K562 (cell line): ENCODE measurements around the gene SH3BP5. TPM values are rescaled to one million over a fixed set of nuclear protein-coding genes. Genes with fewer than 3 reads are reported as not detected.
A peak's percentile ranks its signal among the peaks of the same experiment; 100 is the strongest.

Experiments
- ATF6 ChIP-seq: sonication (generic); formaldehyde crosslinking; IDR thresholded peaks from 2 replicates; pipeline ENCODE4 v1.4.0; 2020; ENCODE audit warnings: mild to moderate bottlenecking, missing genetic modification reagents
- CHD1 ChIP-seq: fragments of 200-600 bp; sonication (generic); IDR thresholded peaks from one replicate; pipeline ENCODE4 v1.6.1; 2012; ENCODE audit warnings: mild to moderate bottlenecking, moderate library complexity, low read length, inconsistent platforms
- DACH1 ChIP-seq: fragments of 450-650 bp; IDR thresholded peaks from 2 replicates; pipeline ENCODE4 v1.6.1; 2018; ENCODE audit not compliant: partially characterized antibody
- FOS ChIP-seq: IDR thresholded peaks from 3 replicates; pipeline ENCODE4 v1.6.1; 2011; ENCODE audit not compliant: insufficient read length; ENCODE audit errors: extremely low read depth
- FOXA3 ChIP-seq, 2 experiments: fragments of 450-650 bp in 1 of 2; sonication (generic) in 1 of 2; formaldehyde crosslinking; IDR thresholded peaks in 1 of 2; conservative IDR thresholded peaks in 1 of 2; 2 replicates each; pipeline versions ENCODE4 v1.4.0 to v1.8.0; 2020 to 2022; ENCODE audit warnings: mild to moderate bottlenecking in 2 of 2, missing genetic modification reagents in 1 of 2
- FOXK1 ChIP-seq: sonication (generic); formaldehyde crosslinking; IDR thresholded peaks from 2 replicates; pipeline ENCODE4 v1.8.0; 2022; ENCODE audit warnings: missing genetic modification reagents, mild to moderate bottlenecking, borderline replicate concordance
- HDAC1 ChIP-seq, 2 experiments: fragments of 450-650 bp; IDR thresholded peaks; 2 replicates each; pipeline ENCODE4 v1.6.1; 2016 to 2017; ENCODE audit warnings: inconsistent platforms in 1 of 2, mild to moderate bottlenecking in 1 of 2, moderate library complexity in 1 of 2
- HNRNPUL1 ChIP-seq: fragments of 200-400 bp; formaldehyde crosslinking; IDR thresholded peaks from 2 replicates; pipeline ENCODE4 v1.6.1; 2017; ENCODE audit warnings: low read length
- HSF4 ChIP-seq: fragments of 250-450 bp; sonication (Bioruptor Pico); IDR thresholded peaks from 2 replicates; pipeline ENCODE4 v2.1.2; 2022; ENCODE audit warnings: mild to moderate bottlenecking, moderate library complexity, borderline replicate concordance
- KDM4B ChIP-seq, 2 experiments: fragments of 450-650 bp in 1 of 2; sonication (generic) in 1 of 2; IDR thresholded peaks; 2 replicates each; pipeline ENCODE4 v1.6.1; 2016 to 2017; ENCODE audit warnings: borderline replicate concordance in 2 of 2, antibody characterized with exemption in 1 of 2, low read depth in 1 of 2, mild to moderate bottlenecking in 1 of 2
- MBD2 ChIP-seq: sonication (generic); IDR thresholded peaks from 2 replicates; pipeline ENCODE4 v1.6.1; 2016; ENCODE audit warnings: low read depth, borderline replicate concordance
- MECOM ChIP-seq: fragments of 250-450 bp; sonication (Bioruptor Pico); IDR thresholded peaks from 2 replicates; pipeline ENCODE4 v1.8.0; 2022; ENCODE audit warnings: inconsistent platforms
- PREB ChIP-seq: sonication (generic); formaldehyde crosslinking; IDR thresholded peaks from 2 replicates; pipeline ENCODE4 v1.8.1; 2023; ENCODE audit warnings: mild to moderate bottlenecking, missing genetic modification reagents
- SOX6 ChIP-seq: fragments of 450-650 bp; IDR thresholded peaks from 2 replicates; pipeline ENCODE4 v1.6.1; 2014; ENCODE audit warnings: mild to moderate bottlenecking
- TSC22D4 ChIP-seq: fragments of 450-650 bp; IDR thresholded peaks from 2 replicates; pipeline ENCODE4 v1.6.1; 2016; ENCODE audit warnings: missing genetic modification characterization, missing biosample characterization, control low read depth
- WHSC1 ChIP-seq: IDR thresholded peaks from one replicate; pipeline ENCODE4 v1.6.1; 2012; ENCODE audit warnings: low read length, control low read depth, inconsistent platforms
- ZBTB12 ChIP-seq: fragments of 250-450 bp; sonication (Bioruptor Pico); IDR thresholded peaks from 2 replicates; pipeline ENCODE4 v1.4.0; 2020
- ZBTB8A ChIP-seq: fragments of 450-650 bp; IDR thresholded peaks from 2 replicates; pipeline ENCODE4 v1.6.1; 2018; ENCODE audit warnings: mild to moderate bottlenecking, moderate library complexity; ENCODE audit not compliant: partially characterized antibody
- ZNF277 ChIP-seq: fragments of 250-450 bp; sonication (Bioruptor Pico); IDR thresholded peaks from 2 replicates; pipeline ENCODE4 v1.8.0; 2022; ENCODE audit warnings: inconsistent platforms, mild to moderate bottlenecking, moderate library complexity, borderline replicate concordance
- ZNF507 ChIP-seq: conservative IDR thresholded peaks from 2 replicates; pipeline ENCODE4 v1.6.1; 2017; ENCODE audit warnings: missing genetic modification characterization, missing compliant biosample characterization
- polyA plus RNA-seq, 8 experiments: library from polyadenylated mRNA; depleted of rRNA in 4 of 8; stranded (reverse) in 5 of 8; unstranded in 3 of 8; fragments of >200 nt; fragmentation: Nextera tagmentation in 2 of 8; fragmentation: Illumina TruSeq in 1 of 8; extraction: Ambion mirVana in 2 of 8; extraction: Trizol in 1 of 8; gene quantifications; 2 replicates each; pipeline versions ENCODE4 v1.2.1 to v1.2.3, GENCODE V29; 2011 to 2014; ENCODE audit warnings: inconsistent platforms in 1 of 8, missing spikeins in 1 of 8
- total RNA-seq, 7 experiments: library from RNA; depleted of rRNA in 6 of 7; stranded (reverse); fragments of >200 nt in 6 of 7; fragmentation: Illumina TruSeq in 2 of 7; extraction: Trizol in 2 of 7; gene quantifications; 2 replicates each; pipeline versions ENCODE4 v1.2.1 to v1.2.3, GENCODE V29; 2011 to 2021; ENCODE audit warnings: low replicate concordance in 1 of 7
- TF ChIP-seq, protein P1 (sequence below), 3 experiments: fragments of 200-800 bp in 1 of 3; sonication (Bioruptor generic) in 1 of 3; sonication (generic) in 1 of 3; formaldehyde crosslinking in 1 of 3; IDR thresholded peaks; 2 replicates each; pipeline versions ENCODE4 v1.6.1 to v1.8.0; 2016 to 2022; ENCODE audit warnings: mild to moderate bottlenecking in 2 of 3, missing compliant biosample characterization in 2 of 3, missing genetic modification characterization in 2 of 3, missing genetic modification reagents in 1 of 3

The SH3BP5 gene
- total and polyA plus RNA-seq, 9 of the 15 experiments (the other 6 are each of a cell fraction or from before 2014, with no cell fraction given): 2.9 to 29.0 (median 14.9) TPM

GRCh38 chr3:15205934-15206661 lies 126.3 kb downstream of the SH3BP5 start, which contains the start of gene CAPN7 (continued):
- TF ChIP-seq ZBTB8A (no peak), ZBTB12 (CRISPR knock-in tag) (0 out of 2 replicates have a peak, but pooled peaks have one; percentile 44), ZNF507 (tag) (no peak), CHD1 (peak; percentile 65), MBD2 (no peak; the same call in 1 of the 2 replicates), FOS (no peak), KDM4B (IDR thresholded peaks at IDR 0.05; ENCODE audit: borderline replicate concordance in 2 of 2, low read depth in 1 of 2) (peak in 1 of 2 experiments; percentile 16; a peak in 1 of 4 replicates), HNRNPUL1 (no peak), HDAC1 (IDR thresholded peaks at IDR 0.05) (peak in 1 of 2 experiments; percentile 81; a peak in 2 of 4 replicates), ATF6 (CRISPR knock-in tag) (no peak), FOXK1 (peak; percentile 88; the same call in 1 of the 2 replicates), ZNF277 (CRISPR knock-in tag) (no peak), PREB (no peak), HSF4 (CRISPR knock-in tag) (no peak), SOX6 (0 out of 2 replicates have a peak, but pooled peaks have one; percentile 43), WHSC1 (no peak), MECOM (CRISPR knock-in tag) (no peak), DACH1 (peak; percentile 46), TSC22D4 (tag) (no peak), FOXA3 (CRISPR knock-in tag; conservative IDR thresholded peaks at IDR 0.05 in 1 of 2, IDR thresholded peaks at IDR 0.05 in 1 of 2) (peak in 1 of 2 experiments; percentile 60; a peak in 1 of 4 replicates)
- TF ChIP-seq, protein P1, sequence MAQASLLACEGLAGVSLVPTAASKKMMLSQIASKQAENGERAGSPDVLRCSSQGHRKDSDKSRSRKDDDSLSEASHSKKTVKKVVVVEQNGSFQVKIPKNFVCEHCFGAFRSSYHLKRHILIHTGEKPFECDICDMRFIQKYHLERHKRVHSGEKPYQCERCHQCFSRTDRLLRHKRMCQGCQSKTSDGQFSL (CRISPR knock-in tag; IDR thresholded peaks at IDR 0.05): no peak
- TF ChIP-seq, protein P1 (tag; IDR thresholded peaks at IDR 0.05): no peak
